Adrenal gland (tissue), 5 donors: Measurements from ENCODE around the gene VENTX.

Experiments used
- POLR2A ChIP-seq, 2 donors: fragments of 450-650 bp; IDR thresholded peaks; one replicate each; pipeline ENCODE4 v1.6.1; 2017; ENCODE audit warnings: antibody characterized with exemption in 2 of 2, mild to moderate bottlenecking in 2 of 2, moderate library complexity in 1 of 2
- TF ChIP-seq, protein P1 (sequence below), 6 experiments: fragments of 450-650 bp in 4 of 6; fragments of 200-600 bp in 2 of 6; sonication (generic) in 1 of 6; IDR thresholded peaks; 1 replicate in 5 of 6; 2 replicates in 1 of 6; pipeline versions ENCODE4 v1.5.1 to v1.8.0; 2016 to 2021; ENCODE audit warnings: antibody characterized with exemption in 6 of 6, mild to moderate bottlenecking in 2 of 6, moderate library complexity in 1 of 6
- donor health status: DM: no; HTN: no; CAD: no.

DNA sequence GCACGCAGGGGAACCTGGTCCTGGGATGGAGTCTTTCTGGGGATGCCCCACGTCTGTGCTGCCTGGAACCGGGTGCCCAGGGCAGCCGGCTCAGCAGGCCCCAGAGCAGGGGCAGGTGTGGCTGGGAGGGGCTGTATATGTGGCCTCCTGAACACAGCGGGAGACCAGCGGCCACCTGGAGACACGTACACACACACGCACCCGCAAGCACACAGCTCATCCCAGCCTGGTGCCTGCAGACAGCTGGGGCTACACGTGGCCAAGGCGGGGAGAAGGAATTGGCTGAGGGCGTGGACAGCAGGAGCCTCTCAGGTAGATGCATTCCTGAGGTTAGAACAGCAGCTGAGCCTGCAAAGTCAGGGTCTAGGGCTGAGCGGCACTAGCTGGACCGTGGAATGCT lies 25.0 kb downstream of the VENTX start:
- no peak for TF ChIP-seq POLR2A (IDR thresholded peaks at IDR 0.05)
- TF ChIP-seq, protein P1, sequence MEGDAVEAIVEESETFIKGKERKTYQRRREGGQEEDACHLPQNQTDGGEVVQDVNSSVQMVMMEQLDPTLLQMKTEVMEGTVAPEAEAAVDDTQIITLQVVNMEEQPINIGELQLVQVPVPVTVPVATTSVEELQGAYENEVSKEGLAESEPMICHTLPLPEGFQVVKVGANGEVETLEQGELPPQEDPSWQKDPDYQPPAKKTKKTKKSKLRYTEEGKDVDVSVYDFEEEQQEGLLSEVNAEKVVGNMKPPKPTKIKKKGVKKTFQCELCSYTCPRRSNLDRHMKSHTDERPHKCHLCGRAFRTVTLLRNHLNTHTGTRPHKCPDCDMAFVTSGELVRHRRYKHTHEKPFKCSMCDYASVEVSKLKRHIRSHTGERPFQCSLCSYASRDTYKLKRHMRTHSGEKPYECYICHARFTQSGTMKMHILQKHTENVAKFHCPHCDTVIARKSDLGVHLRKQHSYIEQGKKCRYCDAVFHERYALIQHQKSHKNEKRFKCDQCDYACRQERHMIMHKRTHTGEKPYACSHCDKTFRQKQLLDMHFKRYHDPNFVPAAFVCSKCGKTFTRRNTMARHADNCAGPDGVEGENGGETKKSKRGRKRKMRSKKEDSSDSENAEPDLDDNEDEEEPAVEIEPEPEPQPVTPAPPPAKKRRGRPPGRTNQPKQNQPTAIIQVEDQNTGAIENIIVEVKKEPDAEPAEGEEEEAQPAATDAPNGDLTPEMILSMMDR (IDR thresholded peaks at IDR 0.05) = no peak
